Glutamatergic neuron (in vitro differentiated cells): ENCODE measurements around the gene ROR1. TPM values are rescaled to one million over a fixed set of nuclear protein-coding genes. Genes with fewer than 3 reads are reported as not detected.

ENCODE experiments used
- DNase-seq: peaks from one replicate; pipeline ENCODE4 v3.0.0; 2022
- H3K27ac Mint-ChIP-seq: one replicate; pipeline ENCODE4 v1.8.0; 2020; ENCODE audit warnings: mild to moderate bottlenecking, mixed read lengths, inconsistent platforms; ENCODE audit not compliant: unreplicated experiment
- H3K27me3 Mint-ChIP-seq: one replicate; pipeline ENCODE4 v1.8.0; 2020; ENCODE audit warnings: mild to moderate bottlenecking, moderate library complexity, mixed read lengths, inconsistent platforms; ENCODE audit not compliant: unreplicated experiment
- H3K36me3 Mint-ChIP-seq: one replicate; pipeline ENCODE4 v1.8.0; 2020; ENCODE audit warnings: mild to moderate bottlenecking, mixed read lengths, inconsistent platforms; ENCODE audit not compliant: unreplicated experiment
- H3K4me1 Mint-ChIP-seq: one replicate; pipeline ENCODE4 v1.8.0; 2020; ENCODE audit warnings: mild to moderate bottlenecking, low read depth, mixed read lengths, inconsistent platforms; ENCODE audit not compliant: unreplicated experiment
- H3K4me3 Mint-ChIP-seq: one replicate; pipeline ENCODE4 v1.8.0; 2020; ENCODE audit warnings: mild to moderate bottlenecking, mixed read lengths, inconsistent platforms; ENCODE audit not compliant: unreplicated experiment
- H3K9me3 Mint-ChIP-seq: one replicate; pipeline ENCODE4 v1.8.0; 2020; ENCODE audit warnings: mild to moderate bottlenecking, moderate library complexity, mixed read lengths, inconsistent platforms; ENCODE audit not compliant: unreplicated experiment
- CTCF ChIP-seq: fragments of 200-600 bp; sonication (generic); IDR thresholded peaks from one replicate; pipeline ENCODE4 v1.5.0; 2021; ENCODE audit not compliant: partially characterized antibody, unreplicated experiment
- total RNA-seq: library from RNA; stranded (reverse); fragmentation: NEBNext Ultra II Directional; extraction: Animal tissue kit (Norgen Biotek cat#: 25700); gene quantifications from one replicate; pipeline ENCODE4 v1.2.1, GENCODE V29; 2021; ENCODE audit not compliant: unreplicated experiment

ROR1 gene
- total RNA-seq, 1 donor from 2014 or later, result 11.3 TPM

- Mint-ChIP-seq H3K27me3 (no peaks in the 10 kb centered on the region), H3K36me3 (peaks cover 17% of the 10 kb centered on the region), H3K9me3 (peaks cover 7% of the 10 kb centered on the region), H3K27ac (no peak overlapping the region), H3K4me3 (no peak overlapping the region), H3K4me1 (no peaks in the 10 kb centered on the region)
- no peak for TF ChIP-seq CTCF
- DNase-seq, result no peak
These were observed 44.9 kb downstream of the ROR1 start for GRCh38 chr1:63818567-63819325.

DNA sequence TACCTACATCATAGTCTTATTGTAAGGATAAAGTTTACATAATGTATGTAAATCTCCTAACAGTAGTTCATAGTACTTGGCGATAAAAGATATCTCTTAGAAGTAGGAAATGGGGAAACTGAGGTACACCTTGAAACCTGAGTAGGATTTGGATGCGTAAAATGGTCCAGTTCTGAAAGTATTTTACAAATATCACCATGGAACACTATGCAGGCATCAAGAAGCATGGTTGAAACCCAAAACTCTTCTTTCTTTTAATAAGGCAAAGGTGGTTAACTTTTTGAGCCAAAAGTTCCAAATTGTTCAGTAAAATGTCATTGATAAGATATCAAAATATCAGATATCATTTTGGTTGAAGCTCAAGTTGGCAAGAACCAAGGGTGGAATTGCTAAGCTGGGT is 46.0 kb downstream of the ROR1 start:
- Mint-ChIP-seq H3K4me3 (no peak overlapping the region), H3K9me3 (peaks cover 7% of the 10 kb centered on the region), H3K4me1 (no peaks in the 10 kb centered on the region), H3K36me3 (peaks cover 16% of the 10 kb centered on the region), H3K27ac (no peak overlapping the region), H3K27me3 (no peaks in the 10 kb centered on the region)
- DNase-seq, result no peak
- TF ChIP-seq CTCF, result no peak

- Mint-ChIP-seq H3K9me3 (peaks cover under 1% of the 10 kb centered on the region), H3K4me1 (no peaks in the 10 kb centered on the region), H3K4me3 (no peak overlapping the region), H3K36me3 (peaks cover 4% of the 10 kb centered on the region), H3K27me3 (no peaks in the 10 kb centered on the region), H3K27ac (no peak overlapping the region)
- no peak for DNase-seq
- TF ChIP-seq CTCF, result no peak
These were observed 47.5 kb downstream of the ROR1 start for GRCh38 chr1:63821091-63822005.

DNA sequence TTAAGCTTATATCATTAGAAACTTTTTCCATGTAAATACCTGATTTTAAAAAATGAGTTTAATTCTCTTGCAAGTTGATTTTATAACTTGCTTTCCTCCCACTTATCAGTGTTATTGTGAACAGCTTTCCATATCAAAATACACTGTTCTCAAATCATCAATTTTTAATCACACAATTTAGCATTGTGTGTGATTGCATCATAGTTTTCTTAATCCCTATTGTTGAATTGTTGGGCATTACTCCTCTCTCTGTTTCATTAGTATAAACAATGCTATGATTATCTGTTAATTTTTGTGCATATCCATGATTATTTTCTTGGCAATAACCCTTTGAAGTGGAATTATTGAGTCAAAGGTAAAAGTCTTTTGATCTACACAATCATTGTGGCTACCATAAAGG is 48.7 kb downstream of the ROR1 start:
- H3K27me3 Mint-ChIP-seq, result no peaks in the 10 kb centered on the region
- no peak overlapping the region for H3K4me3 Mint-ChIP-seq
- H3K27ac Mint-ChIP-seq, result no peak overlapping the region
- H3K9me3 Mint-ChIP-seq, result no peaks in the 10 kb centered on the region
- no peak for DNase-seq
- H3K4me1 Mint-ChIP-seq, result peaks cover 4% of the 10 kb centered on the region
- no peaks in the 10 kb centered on the region for H3K36me3 Mint-ChIP-seq
- no peak for TF ChIP-seq CTCF

- no peak overlapping the region for H3K27ac Mint-ChIP-seq
- peaks cover 8% of the 10 kb centered on the region for H3K4me1 Mint-ChIP-seq
- peaks cover 4% of the 10 kb centered on the region for H3K36me3 Mint-ChIP-seq
- no peak overlapping the region for H3K4me3 Mint-ChIP-seq
- no peaks in the 10 kb centered on the region for H3K27me3 Mint-ChIP-seq
- no peak for DNase-seq
- peaks cover 2% of the 10 kb centered on the region for H3K9me3 Mint-ChIP-seq
- TF ChIP-seq CTCF, result no peak
These were observed 50.6 kb downstream of the ROR1 start for GRCh38 chr1:63824451-63824850.
